ENCODE measurements around the gene CEP68. TPM values are rescaled to one million over a fixed set of nuclear protein-coding genes. Genes with fewer than 3 reads are reported as not detected.

CEP68 gene
- total RNA-seq, 1 experiment from 2014 or later = 14.0 TPM

- Mint-ChIP-seq H3K27ac (ENCODE audit: unreplicated experiment) (no peak overlapping the region), H3K27me3 (ENCODE audit: insufficient read depth, unreplicated experiment) (no peaks in the 10 kb centered on the region)
- POLR2A ChIA-PET = no interaction called here
These were observed 30.1 kb upstream of the CEP68 start for GRCh38 chr2:65026154-65026553.

GRCh38 chr2:65026704-65027464 is 29.3 kb upstream of the CEP68 start:
- Mint-ChIP-seq H3K9me3 (ENCODE audit: unreplicated experiment) (no peaks in the 10 kb centered on the region), H3K4me3 (ENCODE audit: unreplicated experiment) (no peak overlapping the region), H3K36me3 (ENCODE audit: insufficient read depth, unreplicated experiment) (peaks cover 6% of the 10 kb centered on the region), H3K4me1 (ENCODE audit: low read depth, unreplicated experiment) (peaks cover 20% of the 10 kb centered on the region), H3K27me3 (ENCODE audit: insufficient read depth, unreplicated experiment) (no peaks in the 10 kb centered on the region), H3K27ac (ENCODE audit: unreplicated experiment) (no peak overlapping the region)
- no peaks in the 10 kb centered on the region; the same call in 1 of the 2 replicates for H3K36me3 ChIP-seq (ENCODE audit: control insufficient read depth, insufficient read depth, low read length)
- DNase-seq = no peak
- H3K4me3 ChIP-seq (ENCODE audit: low read depth, low read length) = no peak overlapping the region
- ChIA-PET POLR2A (no interaction called here), CTCF (interaction anchor here (0.6 kb wide), 1 partner anchor 373 kb away, joined by 4 read pairs; the partner anchor contains the start of gene SERTAD2)
- no peaks in the 10 kb centered on the region for H3K9me3 ChIP-seq
- intact Hi-C loops (cut with micrococcal nuclease; ENCODE audit: unreplicated experiment) = no loop called here
- peaks cover 23% of the 10 kb centered on the region for H3K4me1 ChIP-seq
- no peak for TF ChIP-seq CTCF (IDR thresholded peaks at IDR 0.05; ENCODE audit: insufficient read depth in 1 of 2, low read depth in 1 of 2, low read length in 1 of 2, severe bottlenecking in 1 of 2, unreplicated experiment in 1 of 2)
- H3K27me3 ChIP-seq (replicated peaks; ENCODE audit: control insufficient read depth, insufficient read depth, low read length) = no peaks in the 10 kb centered on the region; the same call in 1 of the 2 replicates
- BruUV-seq (replicated peaks) = no TSS peak

More at GRCh38 chr2:65026154-65026553, 30.1 kb upstream of the CEP68 start:
- no peaks in the 10 kb centered on the region for H3K9me3 ChIP-seq
- Mint-ChIP-seq H3K4me3 (ENCODE audit: unreplicated experiment) (no peak overlapping the region), H3K36me3 (ENCODE audit: insufficient read depth, unreplicated experiment) (peaks cover 6% of the 10 kb centered on the region), H3K4me1 (ENCODE audit: low read depth, unreplicated experiment) (peaks cover 19% of the 10 kb centered on the region), H3K9me3 (ENCODE audit: unreplicated experiment) (no peaks in the 10 kb centered on the region)
- no peaks in the 10 kb centered on the region; the same call in 1 of the 2 replicates for H3K36me3 ChIP-seq (ENCODE audit: control insufficient read depth, insufficient read depth, low read length)
- H3K4me3 ChIP-seq (ENCODE audit: low read depth, low read length) = no peak overlapping the region
- CTCF ChIA-PET = interaction anchor here (0.6 kb wide), 1 partner anchor 373 kb away, joined by 4 read pairs; the partner anchor contains the start of gene SERTAD2
- H3K27me3 ChIP-seq (replicated peaks; ENCODE audit: control insufficient read depth, insufficient read depth, low read length) = no peaks in the 10 kb centered on the region; the same call in 1 of the 2 replicates
- TF ChIP-seq CTCF (IDR thresholded peaks at IDR 0.05; ENCODE audit: insufficient read depth in 1 of 2, low read depth in 1 of 2, low read length in 1 of 2, severe bottlenecking in 1 of 2, unreplicated experiment in 1 of 2) = no peak
- no peak for DNase-seq
- intact Hi-C loops (cut with micrococcal nuclease; ENCODE audit: unreplicated experiment) = no loop called here
- BruUV-seq (replicated peaks) = no TSS peak
- peaks cover 21% of the 10 kb centered on the region for H3K4me1 ChIP-seq

- TF ChIP-seq CTCF (IDR thresholded peaks at IDR 0.05; ENCODE audit: insufficient read depth in 1 of 2, low read depth in 1 of 2, low read length in 1 of 2, severe bottlenecking in 1 of 2, unreplicated experiment in 1 of 2) = no peak
- Mint-ChIP-seq H3K27me3 (ENCODE audit: insufficient read depth, unreplicated experiment) (no peaks in the 10 kb centered on the region), H3K9me3 (ENCODE audit: unreplicated experiment) (no peaks in the 10 kb centered on the region), H3K27ac (ENCODE audit: unreplicated experiment) (no peak overlapping the region), H3K36me3 (ENCODE audit: insufficient read depth, unreplicated experiment) (peaks cover 6% of the 10 kb centered on the region), H3K4me1 (ENCODE audit: low read depth, unreplicated experiment) (peaks cover 22% of the 10 kb centered on the region), H3K4me3 (ENCODE audit: unreplicated experiment) (no peak overlapping the region)
- no peak for DNase-seq
- H3K9me3 ChIP-seq = no peaks in the 10 kb centered on the region
- BruUV-seq (replicated peaks) = no TSS peak
- H3K27me3 ChIP-seq (replicated peaks; ENCODE audit: control insufficient read depth, insufficient read depth, low read length) = no peaks in the 10 kb centered on the region; the same call in 1 of the 2 replicates
- CTCF ChIA-PET = no interaction called here
- intact Hi-C loops (cut with micrococcal nuclease; ENCODE audit: unreplicated experiment) = no loop called here
- no peaks in the 10 kb centered on the region; the same call in 1 of the 2 replicates for H3K36me3 ChIP-seq (ENCODE audit: control insufficient read depth, insufficient read depth, low read length)
- H3K4me3 ChIP-seq (ENCODE audit: low read depth, low read length) = no peak overlapping the region
- peaks cover 27% of the 10 kb centered on the region for H3K4me1 ChIP-seq
- POLR2A ChIA-PET = no interaction called here
These were observed 28.5 kb upstream of the CEP68 start for GRCh38 chr2:65027616-65028244.

All from Caco-2 (cell line).